GM04503 (cell line): ENCODE measurements around the gene R3HDM1.
A peak's percentile ranks its signal among the peaks of the same experiment; 100 is the strongest.
"Not testable (repeated sequence)": the region's sequence is repeated elsewhere in the genome, so short reads cannot be mapped to it uniquely, and the experiment has no call there.

Experiments used
- DNase-seq: peaks from one replicate; pipeline ENCODE4 v3.0.0-alpha.2; 2012; ENCODE audit warnings: low read depth

The R3HDM1 gene

DNA sequence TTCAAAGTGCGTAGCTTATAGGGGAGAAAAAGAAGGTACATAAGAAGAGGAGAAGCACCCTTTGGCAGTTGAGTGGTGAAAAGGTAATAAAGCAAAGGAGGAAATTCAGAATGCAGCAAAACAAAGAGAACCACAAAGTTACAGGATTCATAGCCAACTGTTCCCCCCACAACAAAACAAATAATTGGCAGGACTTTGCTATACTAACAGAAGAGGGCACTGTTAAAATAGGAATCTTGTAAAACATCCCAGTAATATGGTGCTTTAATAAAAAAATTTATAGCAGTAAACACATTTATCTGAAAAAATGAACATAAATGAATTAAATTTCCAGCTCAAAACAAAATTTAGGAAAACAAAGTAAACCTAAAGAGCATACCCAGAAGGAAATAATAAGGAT is 42.3 kb downstream of the R3HDM1 start:
- no peak for DNase-seq

- DNase-seq = no peak
These were observed 50.0 kb downstream of the R3HDM1 start for GRCh38 chr2:135581282-135581681.

DNA sequence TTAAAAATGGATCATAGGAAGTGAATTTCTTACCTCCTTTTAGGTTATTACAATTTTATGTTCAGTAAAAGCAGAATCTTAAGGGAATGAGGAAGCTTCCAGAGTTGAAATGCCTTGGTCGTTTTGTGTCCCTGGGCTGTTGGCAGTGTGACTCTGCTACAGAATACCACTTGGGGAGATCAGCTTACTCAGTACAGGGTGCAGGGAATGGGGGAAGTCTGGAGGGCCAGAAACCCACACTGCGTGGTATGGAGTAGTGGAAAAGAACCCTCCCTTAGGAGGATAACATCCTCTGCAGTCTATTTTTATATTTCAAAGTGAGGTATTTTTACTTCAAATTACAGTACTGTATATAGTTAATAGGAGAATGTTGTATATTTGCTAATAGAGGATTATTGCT is 51.1 kb downstream of the R3HDM1 start:
- DNase-seq = no peak

GRCh38 chr2:135585586-135585985 is 54.3 kb downstream of the R3HDM1 start:
- DNase-seq = no peak

DNA sequence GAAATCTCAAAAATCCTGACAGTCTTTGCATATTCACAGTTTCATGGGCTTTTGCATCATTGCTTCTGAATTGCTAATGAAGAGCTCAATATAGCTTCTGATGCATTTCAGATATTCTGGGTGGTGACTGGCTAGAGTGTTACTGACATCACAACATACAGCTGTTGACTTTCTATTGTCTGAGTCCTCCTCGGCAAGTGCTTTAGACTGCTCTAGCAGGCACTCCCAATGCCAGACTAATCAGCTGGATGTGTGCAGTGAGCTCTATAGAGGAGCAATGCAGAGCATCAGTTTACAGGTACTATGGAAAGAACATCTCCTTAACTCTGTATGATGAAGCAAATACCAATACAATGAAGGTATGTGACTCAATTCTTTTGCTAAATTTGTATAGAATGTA is 54.9 kb downstream of the R3HDM1 start:
- DNase-seq = no peak

- DNase-seq = no peak
These were observed 56.7 kb downstream of the R3HDM1 start for GRCh38 chr2:135587958-135588357.

- DNase-seq = no peak
These were observed 59.5 kb downstream of the R3HDM1 start for GRCh38 chr2:135590619-135591260.

- DNase-seq = no peak
These were observed 69.6 kb downstream of the R3HDM1 start for GRCh38 chr2:135600915-135601314.

DNA sequence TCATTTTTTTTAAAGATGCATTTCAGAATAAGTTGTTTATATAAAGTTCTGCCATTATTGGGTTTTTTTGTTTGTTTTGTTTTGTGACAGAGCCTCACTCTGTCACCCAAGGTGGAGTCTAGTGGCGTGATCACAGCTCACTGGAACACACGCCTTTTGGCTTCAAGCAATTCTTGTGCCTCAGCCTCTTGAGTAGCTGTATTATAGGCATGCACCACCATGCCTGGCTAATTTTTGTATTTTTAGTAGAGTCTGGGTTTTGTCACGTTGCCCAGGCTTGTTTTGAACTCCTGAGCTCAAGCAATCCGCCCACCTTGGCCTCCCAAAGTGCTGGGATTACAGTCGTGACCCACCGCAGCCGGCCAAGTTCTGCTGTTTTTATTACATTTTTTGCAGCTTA is 72.3 kb downstream of the R3HDM1 start:
- no peak for DNase-seq

- peak; percentile 6 for DNase-seq
These were observed 76.3 kb downstream of the R3HDM1 start for GRCh38 chr2:135607561-135607960.

- DNase-seq = no peak
These were observed 81.0 kb downstream of the R3HDM1 start for GRCh38 chr2:135612319-135612718.

DNA sequence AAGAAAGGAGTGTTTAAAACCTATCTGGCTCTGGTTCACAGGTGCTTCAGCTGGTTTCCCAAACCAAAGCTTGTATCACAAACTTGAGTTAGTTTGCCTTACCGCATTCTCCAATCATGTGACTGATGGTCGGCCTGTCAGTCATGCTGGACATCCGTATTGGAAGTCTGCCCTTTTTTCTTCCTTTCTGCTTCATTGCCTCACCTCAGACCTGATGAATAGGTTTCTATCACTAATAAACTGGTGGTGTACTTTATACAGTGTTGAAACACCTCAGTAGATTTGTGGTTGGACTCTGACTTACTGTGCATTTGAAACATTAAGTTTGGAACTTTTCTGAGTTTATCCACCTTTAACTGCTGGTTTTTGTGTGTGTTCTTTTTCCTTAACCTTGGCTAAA is 84.1 kb downstream of the R3HDM1 start:
- DNase-seq = no peak

GRCh38 chr2:135617501-135618015 is 86.3 kb downstream of the R3HDM1 start:
- no peak for DNase-seq

- no peak for DNase-seq
These were observed 88.9 kb downstream of the R3HDM1 start for GRCh38 chr2:135620198-135620597.

GRCh38 chr2:135629520-135629919 is 98.2 kb downstream of the R3HDM1 start:
- DNase-seq = no peak

GRCh38 chr2:135630034-135630433 is 98.8 kb downstream of the R3HDM1 start:
- not testable (repeated sequence) for DNase-seq

DNA sequence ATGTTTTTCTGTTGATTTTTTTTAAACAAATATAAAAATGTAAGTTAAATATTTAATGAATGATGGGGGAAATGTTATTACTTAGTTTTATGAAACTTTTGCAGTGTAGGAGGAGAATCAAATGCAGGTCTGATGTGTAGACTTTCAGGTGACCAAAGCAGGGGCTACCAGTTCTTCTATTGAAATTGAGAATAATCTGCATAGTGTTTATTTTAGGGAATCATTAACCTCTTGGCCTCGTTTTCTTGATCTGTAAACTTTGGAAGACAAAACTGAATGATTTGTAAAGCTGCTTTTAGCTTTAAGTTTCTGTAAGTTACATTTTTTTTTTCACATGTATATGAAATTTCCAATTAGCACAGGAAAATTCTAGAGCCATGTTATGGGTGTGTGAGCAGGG is 99.2 kb downstream of the R3HDM1 start:
- no peak for DNase-seq

GRCh38 chr2:135633582-135633981 is 102.3 kb downstream of the R3HDM1 start:
- no peak for DNase-seq

DNA sequence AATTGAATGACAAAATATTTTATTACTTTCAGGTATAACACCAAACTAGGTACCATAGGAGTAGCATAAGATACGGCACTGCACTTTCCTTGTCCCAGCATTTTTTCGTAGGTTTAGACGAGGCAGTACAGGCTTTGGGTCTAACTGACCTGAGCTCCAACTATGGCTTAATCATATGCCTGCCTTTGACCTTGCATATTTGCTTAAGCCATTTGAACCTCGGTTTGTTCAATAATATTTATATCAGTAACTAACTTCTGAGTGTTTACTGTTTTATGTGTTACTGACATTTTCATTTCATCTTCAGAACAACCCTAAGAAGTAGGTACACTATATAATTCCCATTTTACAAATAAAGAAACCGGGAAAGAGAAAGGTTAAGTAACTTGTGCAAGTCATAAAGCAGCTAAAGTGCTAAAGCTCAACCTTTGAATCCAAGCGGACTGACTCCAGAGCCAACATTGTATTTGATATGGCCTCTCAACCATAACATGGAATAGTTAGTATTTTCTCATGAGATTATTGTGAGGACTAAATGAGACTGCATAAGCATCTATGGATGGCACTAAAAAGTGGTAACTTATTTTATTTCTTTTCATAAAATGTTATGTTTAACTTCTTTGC is 104.0 kb downstream of the R3HDM1 start:
- no peak for DNase-seq

- DNase-seq = no peak
These were observed 105.7 kb downstream of the R3HDM1 start for GRCh38 chr2:135636982-135637381.

DNA sequence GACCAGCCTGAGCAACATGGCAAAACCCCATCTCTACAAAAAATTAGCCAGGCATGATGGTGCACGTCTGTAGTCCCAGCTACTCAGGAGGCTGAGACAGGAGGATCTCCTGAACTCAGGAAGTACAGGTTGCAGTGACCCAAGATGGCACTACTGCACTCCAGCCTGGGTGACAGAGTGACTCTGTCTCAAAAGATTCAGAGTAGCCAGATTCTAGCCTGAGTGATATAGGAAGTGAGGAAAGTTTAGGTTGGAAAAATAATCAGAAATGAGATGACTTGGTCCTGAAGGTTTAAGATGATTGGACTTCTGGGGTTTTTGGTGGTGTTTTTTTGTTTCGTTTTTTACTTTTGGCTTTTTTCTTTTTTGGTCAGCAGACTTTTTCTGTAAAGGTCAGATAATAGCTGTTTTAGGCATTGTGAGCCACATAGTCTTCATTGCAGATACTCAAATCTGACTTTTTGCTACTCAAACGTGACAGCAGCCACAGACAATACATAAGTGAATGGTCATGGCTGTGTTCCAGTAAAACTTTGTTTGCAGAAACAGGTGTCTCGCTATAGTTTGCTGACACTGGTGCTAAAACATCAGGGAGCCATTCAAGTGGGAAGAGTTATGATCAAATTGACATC is 106.3 kb downstream of the R3HDM1 start:
- no peak for DNase-seq

DNA sequence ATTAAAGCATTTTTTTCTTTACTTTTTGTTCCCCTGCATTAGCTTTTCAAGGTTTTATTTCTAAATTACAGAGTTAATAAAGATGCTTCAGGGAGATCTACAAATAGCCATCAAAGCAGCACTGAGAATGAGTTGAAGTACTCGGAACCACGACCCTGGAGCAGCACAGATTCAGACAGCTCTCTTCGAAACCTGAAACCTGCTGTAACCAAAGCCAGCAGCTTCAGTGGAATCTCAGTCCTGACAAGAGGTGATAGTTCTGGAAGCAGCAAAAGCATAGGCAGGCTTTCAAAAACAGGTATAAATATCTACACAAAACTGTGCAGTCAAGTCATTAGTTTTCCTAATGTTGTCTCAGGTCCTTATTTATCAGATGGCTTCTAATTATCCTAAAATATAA is 107.5 kb downstream of the R3HDM1 start:
- DNase-seq = no peak
